ENCODE data around the gene ELAVL1. TPM values are rescaled to one million over a fixed set of nuclear protein-coding genes. Genes with fewer than 3 reads are reported as not detected.

Gene ELAVL1
- total and polyA plus RNA-seq, 4 donors: 15.0 to 72.8 (median 47.0) TPM

DNA sequence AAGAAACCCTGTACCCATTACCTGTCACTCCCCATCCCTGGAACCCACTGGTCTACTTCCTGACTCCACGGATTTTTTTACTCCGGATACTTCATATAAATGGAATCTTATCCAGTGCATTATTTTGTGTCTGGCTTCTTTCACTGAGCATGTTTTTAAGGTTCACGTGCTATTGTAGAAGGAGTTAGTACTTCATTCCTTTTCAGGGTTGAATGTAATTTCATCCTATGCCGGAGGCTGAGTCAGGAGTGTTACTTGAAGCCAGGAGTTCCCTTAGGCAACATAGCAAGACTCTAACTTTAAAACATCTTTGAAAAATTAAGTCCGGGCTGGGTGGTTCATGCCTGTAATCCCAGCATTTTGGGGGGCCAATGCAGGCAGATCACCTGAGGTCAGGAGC, 17.9 kb upstream of the ELAVL1 start:
- ATAC-seq (ENCODE audit: insufficient read depth, low FRiP score) (no peak), DNase-seq (no peak)
- H3K27me3 ChIP-seq (ENCODE audit: control insufficient read depth in 3 of 3, insufficient read depth in 3 of 3, low read length in 2 of 3): no peaks in the 10 kb centered on the region
- peaks cover 0 to 2% (median 0%) of the 10 kb centered on the region in 4 donors for H3K9me3 ChIP-seq (ENCODE audit: control insufficient read depth in 4 of 4, insufficient read depth in 3 of 4, low read length in 3 of 4)
- no peak overlapping the region for H3K4me3 ChIP-seq
- WGBS, 2 donors: 86 to 91% methylated on average over 5 of the region's 5 CpGs
- H3K36me3 ChIP-seq (ENCODE audit: control insufficient read depth in 4 of 4, insufficient read depth in 4 of 4, low read length in 4 of 4): no peaks in the 10 kb centered on the region
- no peak overlapping the region for H3K9ac ChIP-seq (ENCODE audit: insufficient read depth in 1 of 2, low read length in 2 of 2)
- H3K4me1 ChIP-seq (ENCODE audit: control insufficient read depth in 5 of 5, insufficient read depth in 5 of 5, low read length in 5 of 5): peaks cover 0 to 2% (median 0%) of the 10 kb centered on the region in 5 donors
- TF ChIP-seq, protein P1, sequence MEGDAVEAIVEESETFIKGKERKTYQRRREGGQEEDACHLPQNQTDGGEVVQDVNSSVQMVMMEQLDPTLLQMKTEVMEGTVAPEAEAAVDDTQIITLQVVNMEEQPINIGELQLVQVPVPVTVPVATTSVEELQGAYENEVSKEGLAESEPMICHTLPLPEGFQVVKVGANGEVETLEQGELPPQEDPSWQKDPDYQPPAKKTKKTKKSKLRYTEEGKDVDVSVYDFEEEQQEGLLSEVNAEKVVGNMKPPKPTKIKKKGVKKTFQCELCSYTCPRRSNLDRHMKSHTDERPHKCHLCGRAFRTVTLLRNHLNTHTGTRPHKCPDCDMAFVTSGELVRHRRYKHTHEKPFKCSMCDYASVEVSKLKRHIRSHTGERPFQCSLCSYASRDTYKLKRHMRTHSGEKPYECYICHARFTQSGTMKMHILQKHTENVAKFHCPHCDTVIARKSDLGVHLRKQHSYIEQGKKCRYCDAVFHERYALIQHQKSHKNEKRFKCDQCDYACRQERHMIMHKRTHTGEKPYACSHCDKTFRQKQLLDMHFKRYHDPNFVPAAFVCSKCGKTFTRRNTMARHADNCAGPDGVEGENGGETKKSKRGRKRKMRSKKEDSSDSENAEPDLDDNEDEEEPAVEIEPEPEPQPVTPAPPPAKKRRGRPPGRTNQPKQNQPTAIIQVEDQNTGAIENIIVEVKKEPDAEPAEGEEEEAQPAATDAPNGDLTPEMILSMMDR (IDR thresholded peaks at IDR 0.05; ENCODE audit: control extremely low read depth, extremely low read depth): no peak
- H3K27ac ChIP-seq (ENCODE audit: low read depth in 1 of 2, low read length in 1 of 2): no peak overlapping the region

DNA sequence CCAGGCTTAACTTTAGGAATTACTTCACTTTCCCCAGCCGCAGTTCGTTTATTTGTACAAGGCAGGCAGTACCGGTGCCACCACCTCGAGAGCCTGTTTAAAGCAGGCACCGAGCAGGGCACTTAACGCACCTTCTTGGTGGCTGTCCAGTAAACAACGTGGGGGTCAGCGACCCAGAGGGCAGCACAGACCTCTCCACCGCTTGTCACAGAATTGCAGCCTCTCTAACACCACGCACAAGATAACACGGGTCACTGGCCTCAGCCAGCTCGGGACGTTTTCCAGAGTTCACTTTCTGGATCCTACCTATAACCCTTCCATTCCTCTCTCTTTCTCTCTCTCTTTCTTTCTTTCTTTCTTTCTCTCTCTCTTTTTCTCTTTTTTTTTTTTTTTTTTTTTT, 16.8 kb upstream of the ELAVL1 start:
- WGBS, 2 donors: 62 to 76% methylated on average over 13 of the region's 13 CpGs
- H3K4me1 ChIP-seq (ENCODE audit: control insufficient read depth in 5 of 5, insufficient read depth in 5 of 5, low read length in 5 of 5): peaks cover 0 to 2% (median 0%) of the 10 kb centered on the region in 5 donors

DNA sequence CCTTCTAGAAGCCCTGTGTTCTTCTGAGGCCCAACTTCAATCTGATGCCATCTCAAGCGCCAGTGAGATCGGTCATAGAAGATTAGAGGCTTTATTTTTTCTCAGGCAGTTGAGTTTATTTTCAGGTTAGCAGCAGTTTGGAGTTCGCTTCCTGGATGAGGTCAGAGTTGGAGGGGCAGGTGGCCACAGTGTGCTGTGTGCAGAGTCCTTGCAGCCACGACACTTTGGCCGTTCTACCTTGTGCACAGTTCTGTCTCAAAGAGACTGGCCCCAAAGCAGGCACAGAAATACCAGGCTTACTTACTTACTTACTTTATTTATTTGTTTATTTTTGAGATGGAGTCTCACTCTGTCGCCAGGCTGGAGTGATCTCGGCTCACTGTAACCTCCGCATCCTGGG, 15.9 kb upstream of the ELAVL1 start:
- H3K4me1 ChIP-seq (ENCODE audit: control insufficient read depth in 5 of 5, insufficient read depth in 5 of 5, low read length in 5 of 5): peaks cover 0 to 2% (median 0%) of the 10 kb centered on the region in 5 donors
- no peak overlapping the region for H3K27ac ChIP-seq (ENCODE audit: low read depth in 1 of 2, low read length in 1 of 2)
- no peak overlapping the region for H3K9ac ChIP-seq (ENCODE audit: insufficient read depth in 1 of 2, low read length in 2 of 2)
- no peak for ATAC-seq (ENCODE audit: insufficient read depth, low FRiP score)
- H3K27me3 ChIP-seq (ENCODE audit: control insufficient read depth in 3 of 3, insufficient read depth in 3 of 3, low read length in 2 of 3): no peaks in the 10 kb centered on the region
- DNase-seq: no peak
- no peaks in the 10 kb centered on the region for H3K36me3 ChIP-seq (ENCODE audit: control insufficient read depth in 4 of 4, insufficient read depth in 4 of 4, low read length in 4 of 4)
- WGBS, 2 donors: 87 to 88% methylated on average over 8 of the region's 8 CpGs
- H3K4me3 ChIP-seq: no peak overlapping the region
- TF ChIP-seq, protein P1 (IDR thresholded peaks at IDR 0.05; ENCODE audit: control extremely low read depth, extremely low read depth): no peak
- peaks cover 0 to 2% (median 0%) of the 10 kb centered on the region in 4 donors for H3K9me3 ChIP-seq (ENCODE audit: control insufficient read depth in 4 of 4, insufficient read depth in 3 of 4, low read length in 3 of 4)

More for the DNA sequence above, 16.8 kb upstream of the ELAVL1 start:
- Histone ChIP-seq H3K27me3 (ENCODE audit: control insufficient read depth in 3 of 3, insufficient read depth in 3 of 3, low read length in 2 of 3) (no peaks in the 10 kb centered on the region), H3K4me3 (no peak overlapping the region), H3K27ac (ENCODE audit: low read depth in 1 of 2, low read length in 1 of 2) (no peak overlapping the region), H3K9ac (ENCODE audit: insufficient read depth in 1 of 2, low read length in 2 of 2) (no peak overlapping the region), H3K36me3 (ENCODE audit: control insufficient read depth in 4 of 4, insufficient read depth in 4 of 4, low read length in 4 of 4) (no peaks in the 10 kb centered on the region), H3K9me3 (ENCODE audit: control insufficient read depth in 4 of 4, insufficient read depth in 3 of 4, low read length in 3 of 4) (peaks cover 0 to 2% (median 0%) of the 10 kb centered on the region in 4 donors)
- DNase-seq: no peak
- TF ChIP-seq, protein P1 (IDR thresholded peaks at IDR 0.05; ENCODE audit: control extremely low read depth, extremely low read depth): no peak
- ATAC-seq (ENCODE audit: insufficient read depth, low FRiP score): no peak

DNA sequence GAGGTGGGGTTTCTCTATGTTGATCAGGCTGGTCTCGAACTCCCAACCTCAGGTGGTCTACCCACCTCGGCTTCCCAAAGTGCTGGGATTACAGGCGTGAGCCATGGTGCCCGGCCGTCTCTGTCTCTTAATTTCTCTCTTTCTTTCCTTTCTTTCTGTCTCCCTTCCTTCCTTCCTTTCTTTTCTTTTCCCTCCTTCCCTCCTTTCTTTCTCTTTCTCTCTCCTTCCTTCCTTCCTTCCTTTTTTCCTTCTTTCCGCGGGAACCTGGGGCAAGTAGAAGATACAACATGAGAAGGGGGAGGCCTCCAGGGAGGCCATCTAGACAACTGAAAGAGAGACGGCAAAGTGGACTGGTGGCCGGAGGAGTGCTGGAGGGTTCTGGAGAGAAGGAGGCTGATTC, 15.2 kb upstream of the ELAVL1 start:
- H3K36me3 ChIP-seq (ENCODE audit: control insufficient read depth in 4 of 4, insufficient read depth in 4 of 4, low read length in 4 of 4): no peaks in the 10 kb centered on the region
- ATAC-seq (ENCODE audit: insufficient read depth, low FRiP score) (no peak), DNase-seq (no peak)
- H3K27me3 ChIP-seq (ENCODE audit: control insufficient read depth in 3 of 3, insufficient read depth in 3 of 3, low read length in 2 of 3): no peaks in the 10 kb centered on the region
- H3K9ac ChIP-seq (ENCODE audit: insufficient read depth in 1 of 2, low read length in 2 of 2): no peak overlapping the region
- WGBS, 2 donors: 75 to 80% methylated on average over 9 of the region's 9 CpGs
- no peak overlapping the region for H3K4me3 ChIP-seq
- peaks cover 0 to 2% (median 0%) of the 10 kb centered on the region in 5 donors for H3K4me1 ChIP-seq (ENCODE audit: control insufficient read depth in 5 of 5, insufficient read depth in 5 of 5, low read length in 5 of 5)
- no peak overlapping the region for H3K27ac ChIP-seq (ENCODE audit: low read depth in 1 of 2, low read length in 1 of 2)
- H3K9me3 ChIP-seq (ENCODE audit: control insufficient read depth in 4 of 4, insufficient read depth in 3 of 4, low read length in 3 of 4): peaks cover 0 to 2% (median 0%) of the 10 kb centered on the region in 4 donors
- TF ChIP-seq, protein P1 (IDR thresholded peaks at IDR 0.05; ENCODE audit: control extremely low read depth, extremely low read depth): no peak

All from lung (tissue), 12 donors.